ENCODE measurements around the gene RERE. TPM values are rescaled to one million over a fixed set of nuclear protein-coding genes. Genes with fewer than 3 reads are reported as not detected.
A peak's percentile ranks its signal among the peaks of the same experiment; 100 is the strongest.

Gene RERE
- total RNA-seq, 1 experiment from 2014 or later: 9.8 TPM

DNA sequence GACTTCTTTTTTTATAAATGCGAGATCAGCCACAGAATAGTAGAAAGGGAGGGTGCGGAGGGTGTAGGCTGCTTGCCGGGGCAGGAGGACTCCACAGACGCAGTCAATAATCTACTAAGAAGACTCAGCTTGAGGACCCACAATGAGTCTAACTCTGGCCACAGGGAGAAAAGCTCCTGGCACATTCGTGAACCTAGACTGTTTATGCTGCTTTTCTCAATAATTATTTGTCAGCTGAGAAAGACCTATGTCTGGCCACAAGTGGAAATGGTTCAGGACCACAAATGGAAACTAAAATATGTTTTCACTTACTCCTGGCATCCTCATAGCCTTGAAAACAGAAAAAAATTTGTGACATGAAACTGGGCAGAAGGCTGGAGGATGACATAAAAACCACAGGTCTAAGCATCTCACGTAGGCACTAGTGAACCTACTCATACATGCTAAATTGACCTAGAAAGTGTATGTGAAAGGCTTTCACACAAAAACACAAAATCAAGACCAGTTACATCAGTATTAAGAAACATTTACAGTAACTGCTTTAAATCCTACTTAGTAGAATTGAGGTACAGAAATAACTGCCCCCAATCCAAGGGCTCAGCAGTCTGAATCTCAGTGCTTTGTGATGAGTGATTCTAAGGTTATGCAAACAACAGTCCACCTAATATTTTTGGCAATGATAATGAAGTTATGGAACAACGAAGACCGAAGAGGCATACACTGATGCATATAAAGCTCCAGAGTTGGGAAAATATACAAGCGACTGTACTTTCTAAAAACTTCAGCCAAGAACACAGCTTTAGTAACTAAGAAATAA, 340.1 kb downstream of the RERE start:
- in situ Hi-C loops (cut with HindIII; ENCODE audit: low pct_unique_long_range_greater_than_20kb, low sequenced_read_pairs): no loop called here
- DNase-seq (ENCODE audit: low read depth): no peak

DNA sequence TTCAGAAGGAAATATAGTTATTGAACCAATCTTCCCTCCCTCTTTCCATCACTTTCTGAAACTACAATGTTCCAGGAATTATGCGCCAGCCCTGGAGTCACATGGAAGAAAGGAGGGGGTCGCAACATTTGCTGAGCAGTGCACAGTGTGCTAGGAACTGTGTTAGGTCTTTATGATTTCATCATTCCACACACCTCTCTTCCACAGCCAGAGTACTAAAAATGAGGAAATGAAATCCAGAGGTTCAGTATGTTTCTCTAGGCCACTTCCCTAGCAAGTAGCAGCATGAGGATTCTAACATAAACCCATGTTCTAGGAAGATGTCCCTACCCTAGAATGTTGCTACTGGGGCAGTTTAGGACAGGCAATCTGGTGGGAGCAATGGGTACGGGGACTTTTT, 341.4 kb downstream of the RERE start:
- DNase-seq (ENCODE audit: low read depth): no peak
- in situ Hi-C loops (cut with HindIII; ENCODE audit: low pct_unique_long_range_greater_than_20kb, low sequenced_read_pairs): no loop called here

- no peak for DNase-seq (ENCODE audit: low read depth)
- in situ Hi-C loops (cut with HindIII; ENCODE audit: low pct_unique_long_range_greater_than_20kb, low sequenced_read_pairs): no loop called here
Observed at GRCh38 chr1:8474369-8474768, 343.1 kb downstream of the RERE start.

- DNase-seq (ENCODE audit: low read depth): no peak
- in situ Hi-C loops (cut with HindIII; ENCODE audit: low pct_unique_long_range_greater_than_20kb, low sequenced_read_pairs): no loop called here
Observed at GRCh38 chr1:8473891-8474300, 343.5 kb downstream of the RERE start.

GRCh38 chr1:8473121-8473875, 344.1 kb downstream of the RERE start:
- no peak for DNase-seq (ENCODE audit: low read depth)
- in situ Hi-C loops (cut with HindIII; ENCODE audit: low pct_unique_long_range_greater_than_20kb, low sequenced_read_pairs): no loop called here

- in situ Hi-C loops (cut with HindIII; ENCODE audit: low pct_unique_long_range_greater_than_20kb, low sequenced_read_pairs): no loop called here
- peak; percentile 20 for DNase-seq (ENCODE audit: low read depth)
Observed at GRCh38 chr1:8472668-8473067, 344.8 kb downstream of the RERE start.

DNA sequence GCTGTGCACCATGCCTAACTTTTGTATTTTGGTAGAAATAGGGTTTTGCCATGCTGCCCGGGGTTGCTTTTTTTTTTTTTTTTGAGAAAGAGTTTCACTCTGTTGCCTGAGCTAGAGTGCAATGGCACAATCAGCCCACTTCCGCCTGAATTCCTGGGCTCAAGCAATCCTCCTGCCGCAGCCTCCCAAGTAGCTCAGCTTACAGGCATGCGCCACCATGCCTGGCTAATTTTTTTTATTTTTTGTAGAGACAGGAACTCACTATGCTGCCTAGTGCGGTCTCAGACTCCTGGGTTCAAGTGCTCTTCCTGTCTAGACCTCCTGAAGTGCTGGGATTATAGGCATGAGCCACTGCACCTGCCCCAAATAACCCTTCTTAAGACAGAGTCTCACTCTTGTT, 346.0 kb downstream of the RERE start:
- DNase-seq (ENCODE audit: low read depth): no peak
- in situ Hi-C loops (cut with HindIII; ENCODE audit: low pct_unique_long_range_greater_than_20kb, low sequenced_read_pairs): no loop called here

DNA sequence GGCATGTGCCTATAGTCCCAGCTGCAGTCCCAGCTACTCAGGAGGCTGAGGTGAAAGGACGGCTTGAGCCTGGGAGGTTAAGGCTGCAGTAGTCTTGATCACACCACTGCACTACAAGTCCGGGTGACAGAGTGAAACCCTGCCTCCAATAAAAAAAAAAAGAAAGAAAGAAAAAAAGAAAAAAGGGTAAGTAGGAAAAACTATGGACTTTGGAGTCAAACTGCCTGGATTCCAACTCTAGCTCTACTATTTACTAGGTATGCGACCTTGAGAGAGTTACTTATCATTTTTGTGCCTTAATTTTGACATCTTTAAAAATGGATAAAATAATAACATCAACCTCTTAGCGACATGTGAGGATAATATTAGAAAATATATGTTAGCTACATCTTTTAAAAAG, 348.7 kb downstream of the RERE start:
- in situ Hi-C loops (cut with HindIII; ENCODE audit: low pct_unique_long_range_greater_than_20kb, low sequenced_read_pairs): no loop called here
- DNase-seq (ENCODE audit: low read depth): no peak

GRCh38 chr1:8467308-8467707, 350.1 kb downstream of the RERE start:
- no peak for DNase-seq (ENCODE audit: low read depth)
- in situ Hi-C loops (cut with HindIII; ENCODE audit: low pct_unique_long_range_greater_than_20kb, low sequenced_read_pairs): no loop called here

DNA sequence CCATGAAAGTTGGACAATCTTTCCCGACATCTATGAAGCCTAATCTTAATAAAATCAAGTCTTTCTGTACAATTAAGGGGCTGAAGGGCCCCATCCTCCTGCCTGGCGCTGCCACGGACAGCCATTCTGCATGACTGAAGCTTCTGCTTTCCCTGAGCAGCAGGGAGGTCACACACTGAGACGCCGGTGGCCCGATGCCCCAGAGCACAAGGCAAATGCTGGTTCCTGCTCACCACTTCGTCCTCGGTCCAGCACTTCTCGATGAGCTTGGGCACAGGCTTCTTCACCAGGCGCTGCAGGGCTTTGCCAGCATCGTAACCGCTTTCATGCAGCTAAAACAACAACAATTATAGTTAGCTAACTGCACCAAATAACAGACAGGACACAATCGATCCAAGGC, 351.7 kb downstream of the RERE start:
- in situ Hi-C loops (cut with HindIII; ENCODE audit: low pct_unique_long_range_greater_than_20kb, low sequenced_read_pairs): no loop called here
- no peak for DNase-seq (ENCODE audit: low read depth)

DNA sequence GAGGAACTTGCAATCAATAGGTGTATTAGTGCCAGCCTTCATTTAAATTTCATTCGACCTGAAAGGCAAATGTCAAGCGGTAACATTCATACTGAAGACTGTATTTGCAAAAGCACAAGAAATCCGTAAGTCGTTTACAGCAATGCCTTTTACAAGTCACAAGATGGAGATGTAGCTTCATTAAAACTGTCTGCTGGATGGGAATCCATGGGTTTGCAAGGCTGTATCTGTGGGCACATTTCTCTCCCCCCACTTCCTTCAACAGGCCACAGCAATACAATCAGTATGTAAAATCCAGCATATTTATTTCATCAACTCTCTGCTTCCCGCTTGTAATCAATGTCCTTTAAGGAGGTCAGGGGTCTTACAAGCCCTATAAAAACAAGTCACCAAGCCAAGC, 352.4 kb downstream of the RERE start:
- DNase-seq (ENCODE audit: low read depth): no peak
- in situ Hi-C loops (cut with HindIII; ENCODE audit: low pct_unique_long_range_greater_than_20kb, low sequenced_read_pairs): no loop called here

- no peak for DNase-seq (ENCODE audit: low read depth)
- in situ Hi-C loops (cut with HindIII; ENCODE audit: low pct_unique_long_range_greater_than_20kb, low sequenced_read_pairs): no loop called here
Observed at GRCh38 chr1:8464377-8464776, 353.1 kb downstream of the RERE start.

GRCh38 chr1:8463144-8463927, 354.1 kb downstream of the RERE start:
- DNase-seq (ENCODE audit: low read depth): no peak
- in situ Hi-C loops (cut with HindIII; ENCODE audit: low pct_unique_long_range_greater_than_20kb, low sequenced_read_pairs): no loop called here

DNA sequence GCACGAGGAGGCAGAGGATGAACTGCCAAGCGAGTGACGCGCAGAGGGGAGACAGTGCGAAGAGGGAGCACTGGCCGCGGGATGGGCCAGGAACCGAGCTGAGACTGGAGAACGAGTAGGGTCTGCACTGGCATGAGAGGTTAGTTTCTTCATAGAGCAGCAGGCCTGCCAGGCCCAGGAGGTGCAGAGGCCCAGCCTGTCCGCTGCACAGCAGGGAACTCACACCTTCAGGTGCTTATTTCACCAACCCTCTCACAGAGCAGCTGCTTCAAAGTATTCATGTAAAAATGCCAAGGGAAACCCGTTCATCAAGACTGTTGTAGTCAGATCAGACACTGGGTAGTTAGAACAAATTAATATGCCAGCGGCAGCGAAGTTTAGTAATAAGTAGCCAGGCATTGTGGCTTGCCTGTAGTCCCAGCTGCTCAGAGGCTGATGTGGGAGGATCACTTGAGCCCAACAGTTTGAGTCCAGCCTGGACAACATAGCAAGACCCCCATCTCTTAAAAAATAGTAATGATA, 355.0 kb downstream of the RERE start:
- in situ Hi-C loops (cut with HindIII; ENCODE audit: low pct_unique_long_range_greater_than_20kb, low sequenced_read_pairs): no loop called here
- no peak for DNase-seq (ENCODE audit: low read depth)

DNA sequence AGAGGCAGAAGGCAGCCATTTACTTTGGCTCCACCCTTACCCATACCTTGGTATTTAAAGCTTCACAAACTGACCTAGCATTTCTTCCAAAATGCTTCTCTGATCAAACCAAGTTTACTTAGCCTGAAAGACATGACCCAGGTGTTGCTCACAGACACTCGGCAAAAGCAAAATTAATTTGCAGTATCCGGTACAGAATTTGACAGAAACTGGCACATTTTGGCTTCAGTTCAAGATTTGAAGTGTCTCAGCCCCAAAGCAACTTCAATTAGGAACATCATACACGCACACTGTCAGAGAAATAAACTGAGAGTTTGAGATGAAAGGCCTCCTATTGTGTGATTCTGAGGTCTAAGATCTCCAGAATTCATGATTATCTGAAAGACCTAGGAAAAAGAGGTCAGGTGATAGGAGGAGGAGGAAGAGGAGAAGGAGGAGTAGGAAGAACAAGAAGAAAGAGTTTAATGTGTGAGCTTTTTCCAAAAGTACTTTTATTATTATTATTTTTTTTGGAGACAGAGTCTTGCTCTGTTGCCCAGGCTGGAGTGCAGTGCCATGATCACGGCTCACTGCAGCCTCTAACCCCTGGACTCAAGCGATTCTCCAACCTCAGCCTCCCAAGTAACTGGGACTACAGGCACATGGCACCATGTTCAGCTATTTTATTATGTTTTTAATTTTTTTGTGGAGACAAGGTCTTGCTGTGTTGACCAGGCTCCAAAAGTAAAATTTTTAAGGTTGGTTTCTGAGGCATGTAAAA, 355.9 kb downstream of the RERE start:
- in situ Hi-C loops (cut with HindIII; ENCODE audit: low pct_unique_long_range_greater_than_20kb, low sequenced_read_pairs): no loop called here

GRCh38 chr1:8460784-8461183, 356.7 kb downstream of the RERE start:
- no peak for DNase-seq (ENCODE audit: low read depth)
- in situ Hi-C loops (cut with HindIII; ENCODE audit: low pct_unique_long_range_greater_than_20kb, low sequenced_read_pairs): no loop called here

More for the DNA sequence above, 355.9 kb downstream of the RERE start:
- no peak for DNase-seq (ENCODE audit: low read depth)

GRCh38 chr1:8460132-8460544, 357.3 kb downstream of the RERE start:
- in situ Hi-C loops (cut with HindIII; ENCODE audit: low pct_unique_long_range_greater_than_20kb, low sequenced_read_pairs): no loop called here
- DNase-seq (ENCODE audit: low read depth): no peak

- in situ Hi-C loops (cut with HindIII; ENCODE audit: low pct_unique_long_range_greater_than_20kb, low sequenced_read_pairs): no loop called here
- no peak for DNase-seq (ENCODE audit: low read depth)
Observed at GRCh38 chr1:8458607-8459006, 358.8 kb downstream of the RERE start.

Measured in Caki2 (cell line).